HG03565 (cell line): ENCODE measurements around the gene CCNG2.

Experiments used
- ATAC-seq: cut with Tn5 transposase; IDR thresholded peaks from one replicate; pipeline ENCODE4 v1.9.1; 2021; ENCODE audit warnings: mild to moderate bottlenecking, moderate library complexity; ENCODE audit not compliant: unreplicated experiment

The CCNG2 gene

DNA sequence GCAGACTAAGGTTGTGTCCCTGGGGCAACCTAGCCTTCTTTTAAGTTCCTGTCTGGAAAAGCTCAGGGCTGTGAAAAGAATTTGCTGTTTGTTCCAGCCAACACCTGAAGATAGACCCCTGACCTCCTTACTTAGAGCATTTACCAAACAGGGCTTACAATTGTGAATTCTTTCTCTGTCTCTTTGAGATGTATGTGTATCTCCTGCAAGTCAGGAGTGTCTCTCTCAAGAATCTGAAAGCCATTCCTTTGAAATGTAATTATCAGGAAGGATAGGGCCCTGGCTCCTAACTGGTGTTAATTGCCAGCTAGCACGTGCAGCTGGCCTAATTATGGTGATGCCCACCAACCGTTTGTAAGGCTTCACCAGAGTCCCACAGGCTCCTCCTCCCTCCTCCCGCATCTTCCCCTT lies 18.2 kb downstream of the CCNG2 start:
- no peak for ATAC-seq

GRCh38 chr4:77176640-77177039 lies 19.6 kb downstream of the CCNG2 start:
- no peak for ATAC-seq

DNA sequence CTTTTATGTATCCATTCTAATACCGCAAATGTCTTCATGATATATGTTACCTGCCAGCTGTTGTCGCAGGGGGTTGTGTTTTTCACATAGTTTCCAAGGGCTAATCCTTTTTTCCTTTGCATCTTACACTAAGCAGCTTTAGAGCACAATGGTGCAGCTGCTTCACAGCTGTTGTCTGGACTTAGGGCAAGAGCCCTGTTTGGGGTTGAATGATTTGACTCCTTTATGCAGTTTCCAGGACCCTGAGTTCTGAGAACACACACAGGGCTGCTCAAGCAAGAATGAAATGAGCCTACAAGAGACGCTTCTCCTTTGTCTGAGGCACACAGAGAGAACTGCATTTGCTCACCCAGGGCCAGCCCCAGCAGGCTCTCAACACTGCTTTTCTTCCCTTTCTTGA lies 20.2 kb downstream of the CCNG2 start:
- ATAC-seq = no peak

DNA sequence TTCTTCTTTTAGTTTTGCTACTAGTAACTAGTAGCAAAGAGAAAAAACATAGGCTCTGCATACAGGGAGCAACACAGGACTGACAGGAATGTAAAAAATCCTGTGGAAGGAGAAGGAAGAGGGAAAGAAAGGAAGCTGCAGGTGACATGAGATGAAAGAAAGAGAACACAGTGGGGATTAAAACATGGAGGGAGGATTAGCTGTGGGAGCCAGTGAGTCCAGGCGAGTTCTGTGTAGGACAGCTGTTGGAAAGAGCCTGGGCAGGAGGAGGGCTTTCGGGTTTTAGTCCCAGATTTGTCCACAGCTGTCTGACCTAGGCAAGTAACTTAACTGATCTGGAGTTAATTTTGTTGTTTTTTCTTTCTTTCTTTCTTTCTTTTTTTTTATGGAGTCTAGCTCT lies 21.6 kb downstream of the CCNG2 start:
- no peak for ATAC-seq

DNA sequence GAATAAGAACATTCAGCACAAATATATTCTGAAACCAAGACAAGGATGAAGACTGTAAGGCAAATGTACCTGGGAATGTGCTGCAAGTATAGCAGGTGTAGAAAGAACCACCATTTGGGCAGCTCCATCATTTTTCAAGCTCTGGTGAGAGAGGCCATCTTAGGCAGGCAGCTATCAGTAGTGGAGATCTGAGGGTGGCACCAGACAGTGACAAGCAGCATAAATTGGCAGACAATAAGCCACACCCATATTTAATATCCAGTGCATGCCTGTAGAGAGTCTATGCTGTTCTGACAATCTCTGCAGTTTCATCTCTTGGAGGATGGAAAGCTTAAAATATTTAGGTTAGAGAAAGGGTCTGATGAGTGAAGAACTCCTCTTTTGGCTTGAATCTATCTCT lies 22.5 kb downstream of the CCNG2 start:
- no peak for ATAC-seq

GRCh38 chr4:77181720-77182119 lies 24.7 kb downstream of the CCNG2 start:
- no peak for ATAC-seq

DNA sequence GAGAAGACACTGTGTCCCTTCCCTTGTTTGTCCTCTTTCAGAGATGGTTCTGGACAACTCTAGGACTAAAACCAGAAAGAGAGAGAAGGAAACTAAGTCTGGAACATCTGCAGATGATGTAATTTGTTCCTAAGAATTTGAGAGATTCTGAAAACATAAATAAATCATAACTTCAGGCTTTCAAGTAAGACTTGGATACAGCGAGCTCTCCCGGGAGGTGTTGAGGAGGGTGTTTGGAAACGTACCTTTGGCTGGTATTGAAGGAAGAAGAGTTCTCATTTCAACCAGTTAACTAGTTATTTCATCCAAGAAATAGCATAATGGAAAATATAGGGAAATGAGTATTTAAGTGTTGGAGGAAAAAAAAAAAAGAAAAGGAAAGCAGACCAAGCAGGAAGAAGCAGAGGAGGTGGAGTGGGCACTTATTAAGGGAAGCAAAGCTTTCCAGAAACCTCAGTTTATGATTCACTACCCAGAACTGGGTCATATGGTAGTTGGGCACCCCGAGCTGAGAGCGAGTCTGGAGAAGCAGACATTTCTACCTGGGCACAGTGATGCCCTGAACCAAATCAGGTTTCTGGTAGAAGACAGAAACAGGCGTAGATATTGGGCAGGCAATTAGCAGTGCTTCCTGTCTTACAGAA lies 26.9 kb downstream of the CCNG2 start:
- no peak for ATAC-seq

GRCh38 chr4:77184974-77185373 lies 28.0 kb downstream of the CCNG2 start:
- no peak for ATAC-seq

DNA sequence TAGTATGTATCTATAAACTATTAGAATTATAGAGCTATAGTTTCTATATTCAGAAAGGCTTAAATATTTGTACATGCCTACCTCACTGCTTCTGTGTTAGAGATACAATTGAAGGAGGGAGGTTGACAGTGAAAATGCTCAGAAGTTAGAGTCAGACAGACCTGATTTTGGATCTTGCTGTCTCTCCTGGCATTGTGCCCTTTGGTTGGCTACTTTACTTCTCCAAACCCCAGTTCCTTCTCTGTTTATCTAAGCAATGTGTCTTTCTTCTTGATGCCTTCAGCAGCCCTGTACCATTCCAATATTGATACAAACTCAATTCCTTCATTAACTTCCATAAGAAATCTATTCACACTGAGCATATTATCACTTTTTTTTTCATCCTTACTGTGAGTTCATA lies 28.7 kb downstream of the CCNG2 start:
- no peak for ATAC-seq

GRCh38 chr4:77187322-77187721 lies 30.3 kb downstream of the CCNG2 start:
- ATAC-seq = no peak

DNA sequence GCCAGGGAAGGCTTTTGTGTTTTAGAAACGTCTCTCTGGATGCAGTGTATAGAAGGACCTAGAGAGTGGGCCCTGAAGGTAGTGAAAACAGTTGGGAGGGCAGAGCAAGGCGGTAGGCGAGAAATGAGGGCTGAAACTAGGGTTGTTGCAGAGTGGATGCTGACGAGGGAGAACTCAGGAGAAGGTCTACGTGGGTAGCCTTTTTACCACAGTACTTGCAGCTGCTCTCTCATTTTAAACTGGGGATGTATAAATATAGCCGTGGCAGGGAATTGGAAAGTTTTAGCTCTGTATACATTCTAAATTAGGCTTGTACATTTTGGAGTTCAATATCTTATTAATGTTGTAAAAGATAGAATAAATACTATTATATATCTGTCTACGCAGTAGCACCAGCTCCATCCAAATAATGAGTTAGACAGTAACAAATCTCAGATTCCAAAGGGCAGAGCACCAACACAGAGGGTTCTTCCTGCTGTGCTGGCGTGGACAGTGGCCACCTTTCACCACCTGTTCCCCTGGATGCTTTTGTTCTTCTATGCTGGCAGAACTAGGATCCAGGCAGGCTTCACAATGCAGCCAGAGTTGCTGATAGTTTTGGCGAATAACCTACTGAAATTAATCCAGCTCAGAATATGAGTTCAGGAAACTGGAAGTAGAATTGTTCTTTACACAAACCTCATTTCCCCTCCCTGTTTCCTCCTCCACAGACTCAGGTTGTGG lies 31.7 kb downstream of the CCNG2 start:
- ATAC-seq = no peak

DNA sequence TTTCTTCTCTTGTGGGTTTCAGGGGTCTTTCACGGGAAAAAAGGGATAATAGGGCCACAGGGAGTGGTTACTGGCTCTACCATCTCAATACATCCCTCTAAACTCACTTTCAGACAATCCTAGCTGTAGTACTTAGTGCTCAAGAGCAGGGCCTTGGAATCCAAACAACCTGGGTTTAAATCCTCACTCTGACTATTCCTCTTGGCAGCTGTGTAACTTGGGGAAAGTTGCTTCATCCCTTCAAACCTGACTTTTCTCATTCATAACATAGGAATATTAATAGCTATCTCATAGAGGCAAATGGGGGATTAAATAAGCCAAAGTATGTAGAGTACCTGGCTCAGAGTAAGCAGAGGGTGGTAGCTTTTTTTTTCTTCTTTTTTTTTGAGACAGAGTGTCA lies 32.4 kb downstream of the CCNG2 start:
- no peak for ATAC-seq

- ATAC-seq = no peak
Measured at GRCh38 chr4:77190053-77190452, 33.0 kb downstream of the CCNG2 start.

DNA sequence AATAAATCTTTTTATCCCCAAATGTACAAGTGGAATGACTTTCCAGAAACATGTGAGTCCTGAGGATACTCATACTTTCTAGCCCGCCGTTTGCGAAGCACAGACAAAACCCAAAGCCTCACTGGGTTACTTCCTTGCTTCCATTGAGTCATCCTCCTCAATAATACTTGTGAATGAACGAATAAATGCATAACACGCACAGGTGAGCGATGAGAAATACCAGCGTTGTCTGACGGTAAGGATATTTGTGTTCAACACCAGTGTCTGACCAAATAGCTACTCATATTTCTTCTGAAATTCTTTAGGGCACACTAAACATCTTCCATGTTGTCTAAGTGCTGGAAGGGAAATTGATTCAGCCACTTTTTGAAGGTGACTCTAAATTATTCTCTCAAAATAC lies 36.0 kb downstream of the CCNG2 start:
- ATAC-seq = no peak

DNA sequence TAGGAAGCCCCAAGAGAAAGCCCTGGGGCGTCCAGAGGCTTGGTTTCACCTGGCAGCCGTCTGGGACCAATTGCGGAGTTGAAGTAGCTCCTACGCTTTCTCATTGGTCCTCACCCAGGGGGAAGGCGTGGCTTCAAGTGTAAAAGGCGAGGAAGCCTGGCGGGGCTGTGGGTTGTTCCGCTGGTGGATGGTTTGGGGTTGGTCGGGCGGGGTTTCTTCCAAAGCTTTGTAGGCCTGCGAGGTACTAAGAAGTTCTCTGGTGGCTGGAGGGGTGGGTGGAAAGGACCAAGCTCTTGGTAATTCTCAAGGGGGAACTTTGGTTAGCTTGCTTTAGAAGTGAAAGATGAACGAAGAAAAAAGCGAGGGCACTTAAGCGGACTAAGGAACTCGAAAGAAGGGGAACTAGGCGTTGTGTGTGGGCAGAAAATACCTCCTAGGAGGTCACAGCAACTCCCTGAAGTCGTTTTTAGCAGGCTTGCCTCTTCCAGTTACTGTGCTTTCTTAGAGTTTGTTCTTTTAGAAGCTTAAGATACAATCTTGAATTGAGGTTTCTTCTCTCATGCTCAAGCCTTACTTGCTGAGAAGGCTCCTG lies 36.6 kb downstream of the CCNG2 start:
- peak; percentile 85 for ATAC-seq

GRCh38 chr4:77194366-77194765 lies 37.4 kb downstream of the CCNG2 start:
- no peak for ATAC-seq

- ATAC-seq = no peak
Measured at GRCh38 chr4:77194989-77195388, 38.0 kb downstream of the CCNG2 start.

DNA sequence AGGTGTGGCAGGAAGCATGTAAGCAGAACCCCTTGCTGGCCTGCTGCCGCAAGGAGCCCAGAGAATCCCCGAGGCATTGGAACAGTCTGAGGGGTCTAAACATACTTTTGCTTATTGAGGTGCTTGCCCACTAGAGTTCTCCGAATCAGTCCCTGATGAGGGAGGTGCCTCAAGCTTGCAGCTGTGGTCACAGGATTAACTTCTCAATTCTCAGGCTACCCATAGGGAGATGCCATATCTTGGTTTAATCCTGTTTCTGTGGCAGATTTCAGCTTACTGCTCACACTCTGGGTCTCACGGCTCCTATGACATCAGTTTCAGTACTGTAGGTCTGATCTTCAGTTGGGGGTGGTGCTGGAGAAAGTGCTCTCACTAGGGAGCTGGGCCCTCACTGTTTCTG lies 39.9 kb downstream of the CCNG2 start:
- ATAC-seq = peak; percentile 46

DNA sequence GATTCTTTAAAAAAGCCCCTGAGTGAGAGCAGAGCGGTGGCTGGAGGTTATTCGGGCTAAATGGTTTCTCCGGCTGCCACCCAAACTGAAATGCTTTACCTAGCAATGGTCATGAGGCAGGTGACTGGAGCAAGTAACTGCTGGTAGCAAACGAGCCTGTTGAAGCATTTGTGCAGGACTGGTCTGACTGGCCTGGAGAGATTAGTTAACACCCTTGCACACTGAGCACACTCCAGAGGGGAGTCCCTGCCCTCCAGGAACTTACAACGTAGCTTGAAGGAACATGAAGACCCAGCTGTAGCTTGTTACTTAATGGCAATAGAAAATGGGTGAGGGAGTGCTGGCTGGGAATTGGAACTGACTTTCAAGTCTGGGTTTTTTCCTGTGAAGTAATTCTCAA lies 40.4 kb downstream of the CCNG2 start:
- no peak for ATAC-seq

- ATAC-seq = no peak
Measured at GRCh38 chr4:77197831-77198230, 40.8 kb downstream of the CCNG2 start.

- ATAC-seq = no peak
Measured at GRCh38 chr4:77199276-77199675, 42.3 kb downstream of the CCNG2 start.

- no peak for ATAC-seq
Measured at GRCh38 chr4:77199701-77200100, 42.7 kb downstream of the CCNG2 start.
